IPS-18a (cell line): ENCODE measurements around the gene PPP1R18.

Source experiments
- H3K27ac ChIP-seq: one replicate; pipeline ENCODE4 v1.5.1; 2013; ENCODE audit warnings: low read length
- H3K27me3 ChIP-seq: one replicate; pipeline ENCODE4 v1.6.1; 2013; ENCODE audit warnings: mild to moderate bottlenecking, low read length; ENCODE audit not compliant: control insufficient read depth, insufficient read depth
- H3K36me3 ChIP-seq: one replicate; pipeline ENCODE4 v1.6.1; 2013; ENCODE audit warnings: low read depth, low read length; ENCODE audit not compliant: control insufficient read depth
- H3K4me1 ChIP-seq: one replicate; pipeline ENCODE4 v1.6.1; 2013; ENCODE audit warnings: low read depth, low read length; ENCODE audit not compliant: control insufficient read depth
- H3K4me3 ChIP-seq: one replicate; pipeline ENCODE4 v1.5.1; 2013; ENCODE audit warnings: low read length
- H3K9ac ChIP-seq: one replicate; pipeline ENCODE4 v1.6.1; 2013; ENCODE audit warnings: mild to moderate bottlenecking, low read length, moderate library complexity
- H3K9me3 ChIP-seq: one replicate; pipeline ENCODE4 v1.6.1; 2013; ENCODE audit warnings: low read depth, low read length; ENCODE audit not compliant: control insufficient read depth

Gene PPP1R18

GRCh38 chr6:30696432-30696831 lies 10.0 kb upstream of the PPP1R18 start:
- Histone ChIP-seq H3K27ac (no peak overlapping the region), H3K4me3 (no peak overlapping the region)

GRCh38 chr6:30691208-30691847 lies 4.9 kb upstream of the PPP1R18 start:
- Histone ChIP-seq H3K9ac (peak overlapping the region; percentile 65), H3K4me1 (peaks cover 19% of the 10 kb centered on the region), H3K36me3 (no peaks in the 10 kb centered on the region), H3K4me3 (peak overlapping the region; percentile 93), H3K27ac (no peak overlapping the region), H3K9me3 (no peaks in the 10 kb centered on the region), H3K27me3 (no peaks in the 10 kb centered on the region)

More at GRCh38 chr6:30696432-30696831, 10.0 kb upstream of the PPP1R18 start:
- Histone ChIP-seq H3K36me3 (peaks cover 12% of the 10 kb centered on the region), H3K27me3 (no peaks in the 10 kb centered on the region), H3K9ac (no peak overlapping the region), H3K9me3 (no peaks in the 10 kb centered on the region), H3K4me1 (peaks cover 1% of the 10 kb centered on the region)

DNA sequence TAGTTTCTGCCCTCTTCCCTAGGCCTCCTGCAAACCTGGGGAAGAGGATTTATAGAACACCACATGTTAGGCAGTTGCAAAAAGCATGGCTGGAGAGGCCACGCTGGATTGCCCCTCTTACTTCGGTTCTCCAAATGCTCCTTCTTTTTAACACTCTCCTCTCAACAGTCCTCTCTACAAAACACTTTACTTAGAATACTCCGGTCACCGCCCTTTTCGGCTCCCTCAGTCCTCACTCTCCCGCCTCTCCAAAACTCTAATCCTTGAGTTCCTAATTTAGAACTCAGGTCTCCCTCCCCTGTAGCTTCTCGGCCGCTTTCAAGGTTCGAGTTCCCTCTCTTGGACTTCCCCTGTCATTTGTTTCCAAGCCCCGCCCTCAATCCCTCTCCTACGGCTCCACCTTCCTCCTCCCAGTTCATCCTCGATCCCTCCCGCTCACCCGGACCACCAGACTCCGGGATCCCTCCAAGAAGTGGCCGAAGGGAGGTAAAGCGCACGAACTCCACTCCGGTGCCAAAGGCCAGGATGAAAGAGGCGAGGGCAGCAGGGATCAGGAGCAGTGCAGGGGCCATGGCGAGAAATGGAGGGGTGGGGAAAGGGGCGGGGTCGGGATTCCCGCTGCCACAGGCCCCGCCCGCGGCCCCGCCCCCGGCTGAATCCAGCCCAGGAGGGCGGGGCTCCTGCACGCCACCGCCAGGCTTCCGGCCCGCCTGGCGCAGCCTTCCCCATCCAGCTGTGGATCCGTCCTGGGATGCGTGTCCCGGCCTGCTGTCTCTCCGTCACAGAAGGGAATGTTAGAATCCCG lies 4.2 kb upstream of the PPP1R18 start, which contains the start of gene NRM:
Gene NRM (minus strand): TSS at position 582 of the 805 bp plus-strand sequence. CDS start 10 bp downstream, at position 572.
- peaks cover 26% of the 10 kb centered on the region for H3K4me1 ChIP-seq
- peak within 1 kb of the TSS; percentile 65 for H3K9ac ChIP-seq
- H3K4me3 ChIP-seq, result peak within 1 kb of the TSS; percentile 93
- H3K27me3 ChIP-seq, result no peaks in the 10 kb centered on the region
- H3K27ac ChIP-seq, result peak within 1 kb of the TSS; percentile 46
- no peaks in the 10 kb centered on the region for H3K36me3 ChIP-seq
- H3K9me3 ChIP-seq, result no peaks in the 10 kb centered on the region

GRCh38 chr6:30689985-30690384 lies 3.5 kb upstream of the PPP1R18 start:
- Histone ChIP-seq H3K9ac (peak overlapping the region; percentile 65), H3K4me1 (peaks cover 32% of the 10 kb centered on the region), H3K27ac (peak overlapping the region; percentile 37)

GRCh38 chr6:30689022-30689865 lies 2.8 kb upstream of the PPP1R18 start:
- Histone ChIP-seq H3K9ac (no peak overlapping the region), H3K36me3 (no peaks in the 10 kb centered on the region), H3K9me3 (no peaks in the 10 kb centered on the region), H3K4me1 (peaks cover 35% of the 10 kb centered on the region), H3K4me3 (peak overlapping the region; percentile 93), H3K27ac (no peak overlapping the region), H3K27me3 (no peaks in the 10 kb centered on the region)

More at GRCh38 chr6:30689985-30690384, 3.5 kb upstream of the PPP1R18 start:
- Histone ChIP-seq H3K27me3 (no peaks in the 10 kb centered on the region), H3K9me3 (no peaks in the 10 kb centered on the region), H3K4me3 (peak overlapping the region; percentile 93), H3K36me3 (no peaks in the 10 kb centered on the region)

DNA sequence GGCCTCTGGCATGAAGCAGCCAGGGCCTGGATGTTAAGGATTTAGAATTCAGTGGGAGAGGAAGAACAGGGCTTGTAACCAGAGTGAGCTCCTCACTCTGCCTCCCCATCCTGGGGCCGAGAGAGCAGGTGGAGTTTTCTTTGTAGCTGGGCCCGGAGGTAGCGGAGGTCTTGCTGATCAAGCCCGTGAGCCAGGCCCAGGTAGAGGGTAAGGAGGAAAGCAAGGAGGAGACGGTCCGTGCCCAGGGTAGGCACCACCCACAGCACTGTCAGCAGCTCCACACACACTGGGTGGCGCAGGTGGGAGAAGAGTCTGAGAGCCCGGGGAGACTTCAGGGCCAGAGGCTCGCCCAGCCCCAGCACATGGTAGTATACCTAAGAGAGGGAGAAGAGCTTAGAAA lies 2.1 kb upstream of the PPP1R18 start:
- peaks cover 42% of the 10 kb centered on the region for H3K4me1 ChIP-seq
- H3K27ac ChIP-seq, result no peak overlapping the region
- no peaks in the 10 kb centered on the region for H3K27me3 ChIP-seq
- H3K9me3 ChIP-seq, result no peaks in the 10 kb centered on the region
- H3K9ac ChIP-seq, result no peak overlapping the region
- no peaks in the 10 kb centered on the region for H3K36me3 ChIP-seq
- H3K4me3 ChIP-seq, result peak overlapping the region; percentile 78

GRCh38 chr6:30687659-30688431 lies 1.4 kb upstream of the PPP1R18 start:
- Histone ChIP-seq H3K36me3 (no peaks in the 10 kb centered on the region), H3K4me1 (peaks cover 49% of the 10 kb centered on the region), H3K9ac (peak overlapping the region; percentile 65), H3K27me3 (no peaks in the 10 kb centered on the region), H3K4me3 (peak overlapping the region; percentile 78), H3K27ac (peak overlapping the region; percentile 56), H3K9me3 (no peaks in the 10 kb centered on the region)

DNA sequence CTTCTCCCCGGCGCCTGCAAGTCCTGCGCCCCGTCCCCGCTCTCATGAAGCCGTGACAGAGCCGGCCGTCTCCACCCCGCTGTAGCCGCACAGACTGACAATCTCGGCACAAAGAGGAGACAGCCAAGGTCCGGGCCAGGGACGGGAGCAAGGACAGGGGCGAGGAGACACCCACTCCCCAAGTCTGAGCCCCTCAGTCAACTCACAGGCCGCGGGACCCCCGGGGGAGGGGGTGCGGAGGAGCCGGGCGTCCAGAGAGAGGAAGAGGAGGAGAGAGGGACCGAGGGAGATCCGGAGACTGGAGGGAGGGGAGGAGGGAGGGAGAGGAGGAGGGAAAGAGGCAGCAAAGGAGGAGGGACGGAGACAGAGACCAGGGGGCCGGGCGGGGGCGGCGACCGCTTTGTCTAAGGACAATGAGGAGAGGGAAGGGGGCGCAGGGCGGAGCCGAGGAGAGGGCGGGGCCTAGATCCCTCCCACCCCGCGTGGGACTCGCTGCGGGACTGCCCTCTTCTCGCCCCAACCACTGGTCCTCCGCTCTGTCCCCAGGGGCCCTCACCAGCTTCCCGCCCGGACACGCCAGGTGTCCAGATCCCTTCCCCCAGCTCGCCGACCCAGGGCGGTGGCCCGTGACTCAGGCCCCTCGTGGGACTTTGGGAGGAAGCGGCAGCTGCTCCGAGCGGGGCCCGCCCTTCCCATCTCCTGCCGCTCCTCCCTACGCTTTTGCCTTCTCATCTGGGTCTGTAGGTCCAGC lies 638 bp upstream of the PPP1R18 start:
- H3K27me3 ChIP-seq, result no peaks in the 10 kb centered on the region
- no peaks in the 10 kb centered on the region for H3K36me3 ChIP-seq
- peak overlapping the region; percentile 78 for H3K4me3 ChIP-seq
- peak overlapping the region; percentile 65 for H3K9ac ChIP-seq
- H3K4me1 ChIP-seq, result peaks cover 56% of the 10 kb centered on the region
- H3K9me3 ChIP-seq, result no peaks in the 10 kb centered on the region
- H3K27ac ChIP-seq, result peak overlapping the region; percentile 56

- Histone ChIP-seq H3K4me1 (peaks cover 56% of the 10 kb centered on the region), H3K36me3 (no peaks in the 10 kb centered on the region), H3K27me3 (no peaks in the 10 kb centered on the region), H3K4me3 (peak overlapping the region; percentile 78), H3K27ac (no peak overlapping the region), H3K9ac (no peak overlapping the region), H3K9me3 (no peaks in the 10 kb centered on the region)
Measured at GRCh38 chr6:30685157-30686008, 1.1 kb downstream of the PPP1R18 start.
